SJSA1 (cell line): ENCODE data around the gene GRAMD1B. TPM values are rescaled to one million over a fixed set of nuclear protein-coding genes. Genes with fewer than 3 reads are reported as not detected.
"Not testable (repeated sequence)": the region's sequence is repeated elsewhere in the genome, so short reads cannot be mapped to it uniquely, and the experiment has no call there.

Experiments
- DNase-seq, 2 experiments: peaks; one replicate each; pipeline ENCODE4 v3.0.0-alpha.2; 2015 to 2020; ENCODE audit warnings: low spot score in 2 of 2, low read depth in 1 of 2
- H3K27ac ChIP-seq: fragments of 250-450 bp; sonication (Bioruptor Pico); 2 replicates; pipeline ENCODE4 v1.5.1; 2020; ENCODE audit warnings: mild to moderate bottlenecking, moderate library complexity
- H3K27me3 ChIP-seq: fragments of 250-450 bp; sonication (Bioruptor Pico); replicated peaks from 2 replicates; pipeline ENCODE4 v1.5.1; 2020; ENCODE audit warnings: mild to moderate bottlenecking, moderate library complexity
- H3K36me3 ChIP-seq: fragments of 250-450 bp; sonication (Bioruptor Pico); 2 replicates; pipeline ENCODE4 v1.5.1; 2020; ENCODE audit warnings: mild to moderate bottlenecking
- H3K4me1 ChIP-seq: fragments of 250-450 bp; sonication (Bioruptor Pico); replicated peaks from 2 replicates; pipeline ENCODE4 v1.6.1; 2021; ENCODE audit warnings: mild to moderate bottlenecking
- H3K4me3 ChIP-seq: fragments of 250-450 bp; sonication (Bioruptor Pico); 2 replicates; pipeline ENCODE4 v1.5.1; 2020; ENCODE audit warnings: mild to moderate bottlenecking
- H3K9me3 ChIP-seq: fragments of 250-450 bp; sonication (Bioruptor Pico); replicated peaks from 2 replicates; pipeline ENCODE4 v1.5.1; 2020; ENCODE audit warnings: mild to moderate bottlenecking
- total RNA-seq: library from RNA; depleted of rRNA; stranded (reverse); fragments of >200 nt; shearing (Covaris generic); gene quantifications from 2 replicates; pipeline ENCODE4 v1.2.3, GENCODE V29; 2014

The GRAMD1B gene
- total RNA-seq, 1 experiment from 2014 or later, result 6.8 TPM

GRCh38 chr11:123466172-123466571 is 36.1 kb downstream of the GRAMD1B start:
- not testable (repeated sequence) for H3K4me3 ChIP-seq, H3K27ac ChIP-seq, H3K4me1 ChIP-seq, DNase-seq, H3K9me3 ChIP-seq, H3K27me3 ChIP-seq, H3K36me3 ChIP-seq

GRCh38 chr11:123469089-123469488 is 39.0 kb downstream of the GRAMD1B start:
- Histone ChIP-seq H3K4me3 (no peak overlapping the region), H3K27ac (no peak overlapping the region), H3K36me3 (no peaks in the 10 kb centered on the region), H3K9me3 (no peaks in the 10 kb centered on the region), H3K27me3 (no peaks in the 10 kb centered on the region), H3K4me1 (peaks cover 1% of the 10 kb centered on the region)
- no peak for DNase-seq

- no peak overlapping the region for H3K4me3 ChIP-seq
- no peaks in the 10 kb centered on the region for H3K9me3 ChIP-seq
- H3K27ac ChIP-seq, result no peak overlapping the region
- DNase-seq, result no peak
- no peaks in the 10 kb centered on the region for H3K27me3 ChIP-seq
- H3K4me1 ChIP-seq, result peaks cover 5% of the 10 kb centered on the region
- no peaks in the 10 kb centered on the region for H3K36me3 ChIP-seq
Observed at GRCh38 chr11:123469586-123469985, 39.5 kb downstream of the GRAMD1B start.

- no peaks in the 10 kb centered on the region for H3K27me3 ChIP-seq
- H3K4me1 ChIP-seq, result peaks cover 5% of the 10 kb centered on the region
- DNase-seq, result no peak
- no peak overlapping the region for H3K27ac ChIP-seq
- H3K4me3 ChIP-seq, result no peak overlapping the region
- H3K9me3 ChIP-seq, result no peaks in the 10 kb centered on the region
- H3K36me3 ChIP-seq, result no peaks in the 10 kb centered on the region
Observed at GRCh38 chr11:123470842-123471241, 40.8 kb downstream of the GRAMD1B start.

- H3K36me3 ChIP-seq, result no peaks in the 10 kb centered on the region
- no peaks in the 10 kb centered on the region for H3K27me3 ChIP-seq
- H3K4me3 ChIP-seq, result no peak overlapping the region
- no peaks in the 10 kb centered on the region for H3K9me3 ChIP-seq
- no peak overlapping the region for H3K27ac ChIP-seq
- peaks cover 5% of the 10 kb centered on the region for H3K4me1 ChIP-seq
- DNase-seq, result no peak
Observed at GRCh38 chr11:123472236-123472935, 42.3 kb downstream of the GRAMD1B start.

GRCh38 chr11:123473941-123474677 is 44.0 kb downstream of the GRAMD1B start:
- DNase-seq, result peak in 1 of 2 experiments; percentile 12
- Histone ChIP-seq H3K4me1 (peaks cover 5% of the 10 kb centered on the region), H3K27ac (no peak overlapping the region), H3K9me3 (no peaks in the 10 kb centered on the region), H3K4me3 (no peak overlapping the region), H3K36me3 (no peaks in the 10 kb centered on the region), H3K27me3 (no peaks in the 10 kb centered on the region)

GRCh38 chr11:123474994-123475393 is 44.9 kb downstream of the GRAMD1B start:
- H3K27me3 ChIP-seq, result no peaks in the 10 kb centered on the region
- H3K9me3 ChIP-seq, result no peaks in the 10 kb centered on the region
- peaks cover 5% of the 10 kb centered on the region for H3K4me1 ChIP-seq
- no peak overlapping the region for H3K4me3 ChIP-seq
- H3K36me3 ChIP-seq, result no peaks in the 10 kb centered on the region
- no peak for DNase-seq
- no peak overlapping the region for H3K27ac ChIP-seq

- Histone ChIP-seq H3K9me3 (no peaks in the 10 kb centered on the region), H3K36me3 (no peaks in the 10 kb centered on the region), H3K27me3 (no peaks in the 10 kb centered on the region), H3K4me1 (peaks cover 5% of the 10 kb centered on the region), H3K4me3 (no peak overlapping the region), H3K27ac (no peak overlapping the region)
- DNase-seq, result no peak
Observed at GRCh38 chr11:123475469-123475868, 45.4 kb downstream of the GRAMD1B start.

GRCh38 chr11:123477205-123477907 is 47.3 kb downstream of the GRAMD1B start:
- Histone ChIP-seq H3K9me3 (no peaks in the 10 kb centered on the region), H3K4me3 (no peak overlapping the region), H3K4me1 (peaks cover 5% of the 10 kb centered on the region), H3K27ac (no peak overlapping the region), H3K36me3 (no peaks in the 10 kb centered on the region), H3K27me3 (no peaks in the 10 kb centered on the region)
- DNase-seq, result no peak

- no peak overlapping the region for H3K27ac ChIP-seq
- H3K9me3 ChIP-seq, result no peaks in the 10 kb centered on the region
- peak; percentile 47 to 50 for DNase-seq
- no peak overlapping the region for H3K4me3 ChIP-seq
- peaks cover 5% of the 10 kb centered on the region for H3K4me1 ChIP-seq
- no peaks in the 10 kb centered on the region for H3K36me3 ChIP-seq
- H3K27me3 ChIP-seq, result no peaks in the 10 kb centered on the region
Observed at GRCh38 chr11:123478352-123478987, 48.4 kb downstream of the GRAMD1B start.

- Histone ChIP-seq H3K4me3 (no peak overlapping the region), H3K4me1 (peaks cover 2% of the 10 kb centered on the region), H3K36me3 (no peaks in the 10 kb centered on the region), H3K27ac (no peak overlapping the region), H3K9me3 (no peaks in the 10 kb centered on the region), H3K27me3 (no peaks in the 10 kb centered on the region)
- DNase-seq, result no peak
Observed at GRCh38 chr11:123479048-123479837, 49.2 kb downstream of the GRAMD1B start.

- no peaks in the 10 kb centered on the region for H3K36me3 ChIP-seq
- no peaks in the 10 kb centered on the region for H3K4me1 ChIP-seq
- DNase-seq, result no peak
- H3K27ac ChIP-seq, result no peak overlapping the region
- H3K4me3 ChIP-seq, result no peak overlapping the region
- no peaks in the 10 kb centered on the region for H3K27me3 ChIP-seq
- H3K9me3 ChIP-seq, result no peaks in the 10 kb centered on the region
Observed at GRCh38 chr11:123480290-123480815, 50.3 kb downstream of the GRAMD1B start.

GRCh38 chr11:123480882-123481281 is 50.8 kb downstream of the GRAMD1B start:
- no peak overlapping the region for H3K4me3 ChIP-seq
- no peaks in the 10 kb centered on the region for H3K27me3 ChIP-seq
- no peak overlapping the region for H3K27ac ChIP-seq
- H3K9me3 ChIP-seq, result no peaks in the 10 kb centered on the region
- H3K36me3 ChIP-seq, result no peaks in the 10 kb centered on the region
- DNase-seq, result no peak
- H3K4me1 ChIP-seq, result no peaks in the 10 kb centered on the region
